Measurements from ENCODE around the gene RNF4.

- TF ChIP-seq, protein P1, sequence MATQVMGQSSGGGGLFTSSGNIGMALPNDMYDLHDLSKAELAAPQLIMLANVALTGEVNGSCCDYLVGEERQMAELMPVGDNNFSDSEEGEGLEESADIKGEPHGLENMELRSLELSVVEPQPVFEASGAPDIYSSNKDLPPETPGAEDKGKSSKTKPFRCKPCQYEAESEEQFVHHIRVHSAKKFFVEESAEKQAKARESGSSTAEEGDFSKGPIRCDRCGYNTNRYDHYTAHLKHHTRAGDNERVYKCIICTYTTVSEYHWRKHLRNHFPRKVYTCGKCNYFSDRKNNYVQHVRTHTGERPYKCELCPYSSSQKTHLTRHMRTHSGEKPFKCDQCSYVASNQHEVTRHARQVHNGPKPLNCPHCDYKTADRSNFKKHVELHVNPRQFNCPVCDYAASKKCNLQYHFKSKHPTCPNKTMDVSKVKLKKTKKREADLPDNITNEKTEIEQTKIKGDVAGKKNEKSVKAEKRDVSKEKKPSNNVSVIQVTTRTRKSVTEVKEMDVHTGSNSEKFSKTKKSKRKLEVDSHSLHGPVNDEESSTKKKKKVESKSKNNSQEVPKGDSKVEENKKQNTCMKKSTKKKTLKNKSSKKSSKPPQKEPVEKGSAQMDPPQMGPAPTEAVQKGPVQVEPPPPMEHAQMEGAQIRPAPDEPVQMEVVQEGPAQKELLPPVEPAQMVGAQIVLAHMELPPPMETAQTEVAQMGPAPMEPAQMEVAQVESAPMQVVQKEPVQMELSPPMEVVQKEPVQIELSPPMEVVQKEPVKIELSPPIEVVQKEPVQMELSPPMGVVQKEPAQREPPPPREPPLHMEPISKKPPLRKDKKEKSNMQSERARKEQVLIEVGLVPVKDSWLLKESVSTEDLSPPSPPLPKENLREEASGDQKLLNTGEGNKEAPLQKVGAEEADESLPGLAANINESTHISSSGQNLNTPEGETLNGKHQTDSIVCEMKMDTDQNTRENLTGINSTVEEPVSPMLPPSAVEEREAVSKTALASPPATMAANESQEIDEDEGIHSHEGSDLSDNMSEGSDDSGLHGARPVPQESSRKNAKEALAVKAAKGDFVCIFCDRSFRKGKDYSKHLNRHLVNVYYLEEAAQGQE (IDR thresholded peaks at IDR 0.05; ENCODE audit: low read depth, low read length): no peak
- TF ChIP-seq YY1 (IDR thresholded peaks at IDR 0.05; ENCODE audit: low read depth, low read length) (no peak), RCOR1 (conservative IDR thresholded peaks at IDR 0.05; ENCODE audit: low read depth, low read length) (no peak), CTCF (IDR thresholded peaks at IDR 0.05 in 2 of 3, conservative IDR thresholded peaks at IDR 0.05 in 1 of 3; ENCODE audit: control insufficient read depth in 2 of 3, extremely low read depth in 1 of 3, insufficient read depth in 1 of 3, low read depth in 3 of 3, low read length in 3 of 3) (no peak), CBFB (IDR thresholded peaks at IDR 0.05; ENCODE audit: low read depth) (no peak), MTA3 (IDR thresholded peaks at IDR 0.05; ENCODE audit: borderline replicate concordance, low read length) (no peak), FOXM1 (IDR thresholded peaks at IDR 0.05; ENCODE audit: low read depth, low read length) (no peak), ETV6 (conservative IDR thresholded peaks at IDR 0.05 in 1 of 2, IDR thresholded peaks at IDR 0.05 in 1 of 2; ENCODE audit: borderline replicate concordance in 1 of 2, low read depth in 1 of 2) (no peak), POLR2A (IDR thresholded peaks at IDR 0.05; ENCODE audit: low read depth, low read length) (no peak)
- TF ChIP-seq, protein P2, sequence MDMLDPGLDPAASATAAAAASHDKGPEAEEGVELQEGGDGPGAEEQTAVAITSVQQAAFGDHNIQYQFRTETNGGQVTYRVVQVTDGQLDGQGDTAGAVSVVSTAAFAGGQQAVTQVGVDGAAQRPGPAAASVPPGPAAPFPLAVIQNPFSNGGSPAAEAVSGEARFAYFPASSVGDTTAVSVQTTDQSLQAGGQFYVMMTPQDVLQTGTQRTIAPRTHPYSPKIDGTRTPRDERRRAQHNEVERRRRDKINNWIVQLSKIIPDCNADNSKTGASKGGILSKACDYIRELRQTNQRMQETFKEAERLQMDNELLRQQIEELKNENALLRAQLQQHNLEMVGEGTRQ (IDR thresholded peaks at IDR 0.05; ENCODE audit: borderline replicate concordance, low read depth, low read length): no peak
- TF ChIP-seq, protein P3, sequence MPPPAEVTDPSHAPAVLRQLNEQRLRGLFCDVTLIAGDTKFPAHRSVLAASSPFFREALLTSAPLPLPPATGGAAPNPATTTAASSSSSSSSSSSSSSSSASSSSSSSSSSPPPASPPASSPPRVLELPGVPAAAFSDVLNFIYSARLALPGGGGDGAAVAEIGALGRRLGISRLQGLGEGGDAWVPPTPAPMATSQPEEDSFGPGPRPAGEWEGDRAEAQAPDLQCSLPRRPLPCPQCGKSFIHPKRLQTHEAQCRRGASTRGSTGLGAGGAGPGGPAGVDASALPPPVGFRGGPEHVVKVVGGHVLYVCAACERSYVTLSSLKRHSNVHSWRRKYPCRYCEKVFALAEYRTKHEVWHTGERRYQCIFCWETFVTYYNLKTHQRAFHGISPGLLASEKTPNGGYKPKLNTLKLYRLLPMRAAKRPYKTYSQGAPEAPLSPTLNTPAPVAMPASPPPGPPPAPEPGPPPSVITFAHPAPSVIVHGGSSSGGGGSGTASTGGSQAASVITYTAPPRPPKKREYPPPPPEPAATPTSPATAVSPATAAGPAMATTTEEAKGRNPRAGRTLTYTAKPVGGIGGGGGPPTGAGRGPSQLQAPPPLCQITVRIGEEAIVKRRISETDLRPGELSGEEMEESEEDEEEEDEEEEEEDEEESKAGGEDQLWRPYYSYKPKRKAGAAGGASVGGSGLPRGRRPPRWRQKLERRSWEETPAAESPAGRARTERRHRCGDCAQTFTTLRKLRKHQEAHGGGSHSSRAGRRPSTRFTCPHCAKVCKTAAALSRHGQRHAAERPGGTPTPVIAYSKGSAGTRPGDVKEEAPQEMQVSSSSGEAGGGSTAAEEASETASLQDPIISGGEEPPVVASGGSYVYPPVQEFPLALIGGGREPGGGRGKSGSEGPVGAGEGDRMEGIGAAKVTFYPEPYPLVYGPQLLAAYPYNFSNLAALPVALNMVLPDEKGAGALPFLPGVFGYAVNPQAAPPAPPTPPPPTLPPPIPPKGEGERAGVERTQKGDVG (CRISPR knock-in tag; IDR thresholded peaks at IDR 0.05): no peak
- TF ChIP-seq, protein P4, sequence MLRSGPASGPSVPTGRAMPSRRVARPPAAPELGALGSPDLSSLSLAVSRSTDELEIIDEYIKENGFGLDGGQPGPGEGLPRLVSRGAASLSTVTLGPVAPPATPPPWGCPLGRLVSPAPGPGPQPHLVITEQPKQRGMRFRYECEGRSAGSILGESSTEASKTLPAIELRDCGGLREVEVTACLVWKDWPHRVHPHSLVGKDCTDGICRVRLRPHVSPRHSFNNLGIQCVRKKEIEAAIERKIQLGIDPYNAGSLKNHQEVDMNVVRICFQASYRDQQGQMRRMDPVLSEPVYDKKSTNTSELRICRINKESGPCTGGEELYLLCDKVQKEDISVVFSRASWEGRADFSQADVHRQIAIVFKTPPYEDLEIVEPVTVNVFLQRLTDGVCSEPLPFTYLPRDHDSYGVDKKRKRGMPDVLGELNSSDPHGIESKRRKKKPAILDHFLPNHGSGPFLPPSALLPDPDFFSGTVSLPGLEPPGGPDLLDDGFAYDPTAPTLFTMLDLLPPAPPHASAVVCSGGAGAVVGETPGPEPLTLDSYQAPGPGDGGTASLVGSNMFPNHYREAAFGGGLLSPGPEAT (IDR thresholded peaks at IDR 0.05; ENCODE audit: low read depth): no peak
- TF ChIP-seq, protein P5, sequence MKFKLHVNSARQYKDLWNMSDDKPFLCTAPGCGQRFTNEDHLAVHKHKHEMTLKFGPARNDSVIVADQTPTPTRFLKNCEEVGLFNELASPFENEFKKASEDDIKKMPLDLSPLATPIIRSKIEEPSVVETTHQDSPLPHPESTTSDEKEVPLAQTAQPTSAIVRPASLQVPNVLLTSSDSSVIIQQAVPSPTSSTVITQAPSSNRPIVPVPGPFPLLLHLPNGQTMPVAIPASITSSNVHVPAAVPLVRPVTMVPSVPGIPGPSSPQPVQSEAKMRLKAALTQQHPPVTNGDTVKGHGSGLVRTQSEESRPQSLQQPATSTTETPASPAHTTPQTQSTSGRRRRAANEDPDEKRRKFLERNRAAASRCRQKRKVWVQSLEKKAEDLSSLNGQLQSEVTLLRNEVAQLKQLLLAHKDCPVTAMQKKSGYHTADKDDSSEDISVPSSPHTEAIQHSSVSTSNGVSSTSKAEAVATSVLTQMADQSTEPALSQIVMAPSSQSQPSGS (IDR thresholded peaks at IDR 0.05; ENCODE audit: low read length): no peak
Measured at GRCh38 chr4:2424581-2424980, 44.3 kb upstream of the RNF4 start.

Measured in GM12878 (cell line).